GM12864 (cell line): ENCODE data around the gene CAND1.

Source experiments
- DNase-seq: peaks from one replicate; pipeline ENCODE4 v3.0.0-alpha.2; 2011; ENCODE audit warnings: low read depth
- H3K4me3 ChIP-seq: 2 replicates; pipeline ENCODE4 v1.5.1; 2011; ENCODE audit warnings: mild to moderate bottlenecking, low read depth, low read length, control low read depth
- TF ChIP-seq, protein P1 (sequence below): IDR thresholded peaks from 2 replicates; pipeline ENCODE4 v1.5.1; 2011; ENCODE audit warnings: low read depth, mild to moderate bottlenecking, moderate library complexity, low read length, control low read depth, inconsistent platforms; ENCODE audit errors: missing control alignments

CAND1 gene

DNA sequence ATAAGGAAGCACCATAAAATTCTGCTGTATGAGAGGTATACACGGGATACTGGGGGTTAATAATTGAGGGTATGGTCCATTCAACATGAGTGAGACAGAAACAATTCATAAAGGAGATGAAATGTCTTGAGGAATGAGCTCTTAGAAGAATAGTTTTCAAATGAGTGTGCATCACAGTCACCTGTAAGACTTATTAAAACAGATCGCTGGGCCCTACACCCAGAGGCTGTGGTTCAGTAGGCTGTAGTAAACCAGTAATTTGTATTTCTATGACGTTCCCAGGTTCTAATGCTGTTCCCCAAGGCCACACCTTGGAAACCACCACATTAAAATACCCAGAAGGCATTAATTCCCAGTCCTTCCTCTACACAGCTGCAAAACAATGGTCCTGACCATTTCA, 49.6 kb downstream of the CAND1 start:
- no peak for DNase-seq
- H3K4me3 ChIP-seq: no peak overlapping the region
- TF ChIP-seq, protein P1, sequence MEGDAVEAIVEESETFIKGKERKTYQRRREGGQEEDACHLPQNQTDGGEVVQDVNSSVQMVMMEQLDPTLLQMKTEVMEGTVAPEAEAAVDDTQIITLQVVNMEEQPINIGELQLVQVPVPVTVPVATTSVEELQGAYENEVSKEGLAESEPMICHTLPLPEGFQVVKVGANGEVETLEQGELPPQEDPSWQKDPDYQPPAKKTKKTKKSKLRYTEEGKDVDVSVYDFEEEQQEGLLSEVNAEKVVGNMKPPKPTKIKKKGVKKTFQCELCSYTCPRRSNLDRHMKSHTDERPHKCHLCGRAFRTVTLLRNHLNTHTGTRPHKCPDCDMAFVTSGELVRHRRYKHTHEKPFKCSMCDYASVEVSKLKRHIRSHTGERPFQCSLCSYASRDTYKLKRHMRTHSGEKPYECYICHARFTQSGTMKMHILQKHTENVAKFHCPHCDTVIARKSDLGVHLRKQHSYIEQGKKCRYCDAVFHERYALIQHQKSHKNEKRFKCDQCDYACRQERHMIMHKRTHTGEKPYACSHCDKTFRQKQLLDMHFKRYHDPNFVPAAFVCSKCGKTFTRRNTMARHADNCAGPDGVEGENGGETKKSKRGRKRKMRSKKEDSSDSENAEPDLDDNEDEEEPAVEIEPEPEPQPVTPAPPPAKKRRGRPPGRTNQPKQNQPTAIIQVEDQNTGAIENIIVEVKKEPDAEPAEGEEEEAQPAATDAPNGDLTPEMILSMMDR: no peak

DNA sequence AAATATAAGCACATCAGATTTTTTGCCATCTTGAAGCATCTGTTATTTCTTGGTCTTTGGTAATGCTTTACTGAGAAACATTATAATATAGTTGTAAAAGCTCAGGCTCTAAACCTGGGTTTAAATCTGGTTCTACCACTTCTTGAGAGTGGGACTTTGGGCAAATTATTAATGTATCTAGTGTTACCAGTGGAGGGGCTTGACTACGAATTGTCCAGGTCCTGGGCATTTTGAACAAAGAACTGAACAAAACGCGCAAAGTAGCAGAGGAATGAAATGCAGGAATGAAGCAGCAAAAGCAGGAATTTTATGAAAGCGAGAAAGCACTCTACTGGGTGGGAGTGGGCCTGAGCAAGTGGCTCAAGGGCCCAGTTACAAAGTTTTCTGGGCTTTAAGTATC, 50.8 kb downstream of the CAND1 start:
- no peak overlapping the region for H3K4me3 ChIP-seq
- DNase-seq: no peak
- TF ChIP-seq, protein P1: no peak

- TF ChIP-seq, protein P1: no peak
- DNase-seq: no peak
- no peak overlapping the region for H3K4me3 ChIP-seq
These were observed 51.6 kb downstream of the CAND1 start for GRCh38 chr12:67320614-67321295.

DNA sequence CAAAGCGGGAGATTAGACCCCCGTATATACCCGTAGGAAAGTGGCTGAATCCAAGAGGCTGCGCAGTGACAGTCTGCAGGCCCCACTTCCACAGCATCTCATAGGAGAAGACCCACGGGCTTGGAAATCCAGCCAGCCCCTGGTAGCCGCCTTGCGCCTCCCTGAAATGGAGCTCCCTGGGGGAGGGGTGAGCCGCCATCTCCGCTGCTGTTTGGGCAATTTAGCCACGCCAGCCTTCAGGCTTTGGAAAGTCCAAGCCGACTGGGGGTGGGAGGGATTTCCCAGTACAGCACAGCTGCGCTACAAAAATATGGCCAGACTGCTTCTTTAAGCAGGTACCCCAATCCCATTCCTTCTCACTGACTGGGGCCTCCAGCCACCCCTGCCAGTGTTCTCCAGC, 53.4 kb downstream of the CAND1 start:
- TF ChIP-seq, protein P1: no peak
- H3K4me3 ChIP-seq: no peak overlapping the region
- no peak for DNase-seq

DNA sequence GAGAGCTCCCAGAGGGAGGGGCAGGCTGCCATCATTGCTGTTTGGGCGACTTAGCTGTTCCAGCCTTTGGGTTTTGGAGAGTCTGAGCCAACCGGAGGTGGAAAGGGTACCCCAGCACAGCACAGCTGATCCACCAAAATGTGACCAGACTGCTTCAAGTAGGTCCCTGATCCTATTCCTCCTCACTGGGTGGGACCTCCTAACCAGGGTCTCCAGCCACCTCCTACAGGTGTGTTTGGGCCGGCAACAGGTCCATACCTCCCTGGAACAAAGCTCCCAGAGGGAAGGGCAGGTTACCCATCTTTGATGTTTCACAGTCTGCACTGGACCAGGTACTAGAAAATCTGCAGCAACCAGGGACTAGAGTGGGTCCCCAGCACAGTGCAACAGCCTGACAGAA, 53.8 kb downstream of the CAND1 start:
- H3K4me3 ChIP-seq: no peak overlapping the region
- TF ChIP-seq, protein P1: no peak
- DNase-seq: no peak

GRCh38 chr12:67326637-67327036, 57.5 kb downstream of the CAND1 start:
- DNase-seq: no peak
- TF ChIP-seq, protein P1: no peak
- no peak overlapping the region for H3K4me3 ChIP-seq

DNA sequence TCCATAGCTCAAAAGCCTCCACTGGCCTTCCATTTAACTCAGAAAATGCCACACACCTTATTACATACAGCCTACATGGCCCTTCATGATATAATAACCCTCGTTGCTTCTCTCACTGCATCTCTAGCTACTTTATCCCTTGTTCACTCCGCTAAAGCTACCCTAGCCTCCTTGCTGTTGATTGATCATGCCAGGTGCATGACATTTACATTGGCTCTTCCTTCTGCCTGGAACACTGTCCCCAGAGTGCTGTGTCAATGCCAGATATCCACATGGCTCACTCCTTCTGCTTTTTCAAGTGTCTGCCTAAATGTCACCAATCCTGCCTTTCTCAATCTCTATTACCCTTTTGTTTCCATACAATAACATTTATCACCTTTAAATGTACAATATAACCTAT, 58.3 kb downstream of the CAND1 start:
- no peak for DNase-seq
- no peak overlapping the region for H3K4me3 ChIP-seq
- TF ChIP-seq, protein P1: no peak
